Adrenal gland (tissue), 12 donors: ENCODE data around the gene MUC2. TPM values are rescaled to one million over a fixed set of nuclear protein-coding genes. Genes with fewer than 3 reads are reported as not detected.

ENCODE experiments used
- DNase-seq, 7 donors: peaks; one replicate each; pipeline ENCODE4 v3.0.0-alpha.2; 2019 to 2020
- H3K27ac ChIP-seq, 5 donors: fragments of 200-600 bp; sonication (generic) in 4 of 5; 1 replicate in 3 of 5; 2 replicates in 2 of 5; pipeline versions ENCODE4 v1.5.1 to v1.8.0; 2016 to 2020; ENCODE audit warnings: mild to moderate bottlenecking in 1 of 5
- H3K27me3 ChIP-seq: fragments of 200-600 bp; 2 replicates; pipeline ENCODE4 v1.8.0; 2021
- H3K36me3 ChIP-seq, 2 donors: fragments of 200-600 bp; replicated peaks in 1 of 2; 1 replicate in 1 of 2; 2 replicates in 1 of 2; pipeline versions ENCODE4 v1.5.1 to v1.8.0; 2018 to 2022
- H3K4me1 ChIP-seq, 2 donors: fragments of 200-600 bp; replicated peaks in 1 of 2; 1 replicate in 1 of 2; 2 replicates in 1 of 2; pipeline versions ENCODE4 v1.5.1 to v1.8.0; 2018 to 2021
- H3K4me3 ChIP-seq, 4 donors: fragments of 200-600 bp; sonication (generic) in 3 of 4; one replicate each; pipeline ENCODE4 v1.5.1; 2016 to 2018
- H3K9me3 ChIP-seq, 3 donors: fragments of 200-600 bp; sonication (generic) in 1 of 3; replicated peaks in 1 of 3; 1 replicate in 2 of 3; 2 replicates in 1 of 3; pipeline versions ENCODE4 v1.5.1 to v1.8.0; 2016 to 2021
- CTCF ChIP-seq, 6 experiments: fragments of 450-650 bp in 4 of 6; fragments of 200-600 bp in 2 of 6; sonication (generic) in 1 of 6; IDR thresholded peaks; 1 replicate in 5 of 6; 2 replicates in 1 of 6; pipeline versions ENCODE4 v1.5.1 to v1.8.0; 2016 to 2021; ENCODE audit warnings: antibody characterized with exemption in 6 of 6, mild to moderate bottlenecking in 2 of 6, moderate library complexity in 1 of 6
- POLR2A ChIP-seq, 2 donors: fragments of 450-650 bp; IDR thresholded peaks; one replicate each; pipeline ENCODE4 v1.6.1; 2017; ENCODE audit warnings: antibody characterized with exemption in 2 of 2, mild to moderate bottlenecking in 2 of 2, moderate library complexity in 1 of 2
- WGBS, 4 donors: extraction: QIAGEN DNeasy Blood & Tissue Kit in 2 of 4; methylation state at CpG; one replicate each; pipeline versions ENCODE4 v1.1.5 to v1.1.7; 2013 to 2017; 5-methylcytosine and 5-hydroxymethylcytosine counted together
- intact Hi-C, 2 donors: fragments of 100-400 bp; cut with DNase I; formaldehyde crosslinking; loops; one replicate each; pipeline versions ENCODE4 v1.14.1 to v1.15.0; 2022 to 2023
- polyA plus RNA-seq, 3 donors: library from polyadenylated mRNA; stranded (reverse); fragments of 200-250 nt in 2 of 3; fragments of 350-450 nt in 1 of 3; fragmentation: Illumina TruSeq in 1 of 3; extraction: RNeasy Lipid Tissue Mini Kit (QIAGEN cat#74804) in 1 of 3; gene quantifications; one replicate each; pipeline ENCODE4 v1.2.3, GENCODE V29; 2013 to 2014
- total RNA-seq, 9 donors: library from RNA; depleted of rRNA in 4 of 9; stranded (reverse); fragments of >200 nt in 4 of 9; fragments of 120-200 nt in 1 of 9; fragmentation: NEBNext Ultra II Directional in 1 of 9; extraction: Animal tissue kit (Norgen Biotek cat#: 25700) in 1 of 9; gene quantifications; one replicate each; pipeline versions ENCODE4 v1.1.0 to v1.2.4, GENCODE V29; 2013 to 2023
- donor health status: healthy with polysubstance abuse.
- donor health status: Bipolar disorder and iron deficiency.
- donor health status: DM: yes; HTN: yes; CAD: no.
- donor health status: DM: no; HTN: no; CAD: no.
- donor health status: DM: no; HTN: no; CAD: no.
- donor health status: DM: yes; HTN: yes; CAD: no.

Gene MUC2
- total and polyA plus RNA-seq, 12 donors = under 0.01 to 0.31 (median 0.12) TPM; not detected in 7

DNA sequence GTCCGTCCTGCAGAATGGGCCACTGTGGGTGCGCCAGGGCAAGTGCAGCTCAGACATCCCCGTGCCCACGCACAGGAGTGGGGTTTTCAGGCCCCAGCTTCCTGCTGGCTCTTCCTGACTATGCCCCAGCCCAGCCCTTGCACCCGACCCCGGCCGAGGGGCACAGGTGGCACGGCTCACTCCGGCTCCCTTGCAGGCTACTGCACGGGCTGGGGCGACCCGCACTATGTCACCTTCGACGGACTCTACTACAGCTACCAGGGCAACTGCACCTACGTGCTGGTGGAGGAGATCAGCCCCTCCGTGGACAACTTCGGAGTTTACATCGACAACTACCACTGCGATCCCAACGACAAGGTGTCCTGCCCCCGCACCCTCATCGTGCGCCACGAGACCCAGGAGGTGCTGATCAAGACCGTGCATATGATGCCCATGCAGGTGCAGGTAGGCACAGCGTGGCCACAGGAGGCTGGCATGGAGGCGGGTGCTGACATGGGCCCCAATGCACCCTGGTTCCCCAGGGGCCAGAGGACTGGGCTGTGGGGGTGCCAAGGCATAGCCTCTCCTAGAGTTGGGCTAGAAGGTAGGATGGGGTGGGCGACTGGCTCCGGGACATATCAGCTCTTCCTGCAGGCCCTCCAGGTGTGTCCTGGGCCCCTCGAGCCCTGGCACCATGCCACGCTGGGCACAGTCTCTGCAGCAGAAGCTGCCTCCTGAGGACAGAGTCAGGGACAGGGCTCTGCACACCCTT is 27.7 kb downstream of the MUC2 start:
- Histone ChIP-seq H3K4me1 (no peaks in the 10 kb centered on the region), H3K27ac (no peak overlapping the region), H3K27me3 (no peaks in the 10 kb centered on the region), H3K9me3 (no peaks in the 10 kb centered on the region), H3K36me3 (no peaks in the 10 kb centered on the region), H3K4me3 (no peak overlapping the region)
- intact Hi-C loops = no loop called here
- WGBS, 4 donors = 84 to 87% (median 86%) methylated on average over 20 to 31 of the region's 31 CpGs
- no peak for DNase-seq
- TF ChIP-seq POLR2A (IDR thresholded peaks at IDR 0.05) (no peak), CTCF (IDR thresholded peaks at IDR 0.05) (no peak)

GRCh38 chr11:1102996-1103395 is 28.3 kb downstream of the MUC2 start:
- H3K36me3 ChIP-seq = no peaks in the 10 kb centered on the region
- no peaks in the 10 kb centered on the region for H3K27me3 ChIP-seq
- intact Hi-C loops = no loop called here
- TF ChIP-seq CTCF (IDR thresholded peaks at IDR 0.05) (no peak), POLR2A (IDR thresholded peaks at IDR 0.05) (no peak)
- no peaks in the 10 kb centered on the region for H3K9me3 ChIP-seq
- DNase-seq = no peak
- H3K4me3 ChIP-seq = no peak overlapping the region
- H3K4me1 ChIP-seq = no peaks in the 10 kb centered on the region
- no peak overlapping the region for H3K27ac ChIP-seq
- WGBS, 4 donors = 80 to 95% (median 86%) methylated on average over 3 to 12 of the region's 12 CpGs

- 77 to 97% (median 85%) methylated on average over 6 to 44 of the region's 44 CpGs; no CpG with 5 or more reads in 1 of the 4 donors for WGBS, 4 donors
- no peaks in the 10 kb centered on the region for H3K9me3 ChIP-seq
- no peak for DNase-seq
Measured at GRCh38 chr11:1103401-1104360, 29.0 kb downstream of the MUC2 start.

More at GRCh38 chr11:1103401-1104360, 29.0 kb downstream of the MUC2 start:
- no peaks in the 10 kb centered on the region for H3K36me3 ChIP-seq
- no peaks in the 10 kb centered on the region for H3K4me1 ChIP-seq
- intact Hi-C loops = no loop called here
- no peak overlapping the region for H3K27ac ChIP-seq
- TF ChIP-seq CTCF (IDR thresholded peaks at IDR 0.05) = no peak
- TF ChIP-seq POLR2A (IDR thresholded peaks at IDR 0.05) = no peak
- no peaks in the 10 kb centered on the region for H3K27me3 ChIP-seq
- H3K4me3 ChIP-seq = no peak overlapping the region
